HG02852 (cell line): ENCODE results near the gene CUBN.
A peak's percentile ranks its signal among the peaks of the same experiment; 100 is the strongest.
"Not testable (repeated sequence)": the region's sequence is repeated elsewhere in the genome, so short reads cannot be mapped to it uniquely, and the experiment has no call there.

Experiments used
- ATAC-seq: cut with Tn5 transposase; IDR thresholded peaks from one replicate; pipeline ENCODE4 v1.9.1; 2021; ENCODE audit warnings: mild to moderate bottlenecking, moderate library complexity; ENCODE audit not compliant: unreplicated experiment

CUBN gene

DNA sequence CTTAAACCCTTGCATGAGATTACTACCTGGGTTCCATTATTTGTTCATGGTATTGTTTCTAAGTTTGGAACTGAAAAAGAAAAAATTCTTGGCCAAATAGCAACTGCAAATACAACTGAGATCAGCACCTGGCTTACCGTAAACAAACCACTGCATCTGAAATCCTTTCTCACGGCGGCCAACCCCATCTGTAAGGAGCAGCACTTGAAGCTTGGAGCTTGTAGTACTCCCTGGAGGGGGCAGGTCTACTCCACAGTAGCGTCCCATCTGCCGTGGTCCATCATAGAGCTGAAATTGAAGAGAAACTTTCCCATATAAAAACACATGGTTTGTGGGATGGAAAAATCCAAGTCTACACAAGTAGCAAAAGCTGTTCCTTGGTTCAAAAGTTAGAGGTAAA lies 109.9 kb downstream of the CUBN start:
- ATAC-seq: no peak

DNA sequence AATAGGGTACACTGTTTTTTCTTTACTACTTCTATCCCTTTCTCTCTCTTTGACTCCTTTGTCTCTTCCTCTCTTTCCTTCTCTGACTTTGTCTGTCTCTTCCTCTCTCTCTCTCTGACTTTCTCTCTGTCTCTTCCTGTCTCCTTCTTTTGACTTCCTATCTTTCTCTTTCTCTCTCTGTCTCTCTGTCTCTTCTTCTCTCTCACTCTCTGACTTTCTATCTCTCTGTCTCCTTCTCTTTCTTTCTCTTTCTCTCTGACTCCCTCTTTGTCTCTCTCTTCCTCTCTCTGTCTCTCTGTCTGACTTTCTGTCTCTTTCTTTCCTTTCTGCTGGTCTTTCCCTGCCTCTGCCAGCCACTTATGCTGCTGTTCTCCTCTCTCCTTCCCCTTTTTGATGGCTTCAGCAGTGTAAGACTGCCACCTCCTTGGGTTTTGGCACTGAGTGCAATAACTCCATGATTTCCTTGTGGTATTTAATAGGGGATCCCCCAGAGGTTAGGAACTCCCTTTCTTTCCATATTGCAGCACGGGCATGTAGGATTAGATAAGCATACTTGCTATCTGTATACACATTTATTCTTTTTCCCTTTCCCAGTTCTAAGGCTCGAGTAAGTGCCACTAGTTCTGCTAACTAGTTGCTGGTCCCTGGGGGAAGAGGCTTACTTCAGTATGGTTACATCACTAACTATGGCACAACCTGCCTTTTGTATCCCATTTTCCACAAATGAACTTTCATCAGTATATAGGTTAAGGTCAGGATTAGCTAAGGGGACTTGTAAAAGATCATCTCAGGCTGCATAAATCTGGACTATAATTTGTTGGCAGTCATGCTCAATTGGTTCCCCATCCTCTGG lies 116.3 kb downstream of the CUBN start:
- not testable (repeated sequence) for ATAC-seq

DNA sequence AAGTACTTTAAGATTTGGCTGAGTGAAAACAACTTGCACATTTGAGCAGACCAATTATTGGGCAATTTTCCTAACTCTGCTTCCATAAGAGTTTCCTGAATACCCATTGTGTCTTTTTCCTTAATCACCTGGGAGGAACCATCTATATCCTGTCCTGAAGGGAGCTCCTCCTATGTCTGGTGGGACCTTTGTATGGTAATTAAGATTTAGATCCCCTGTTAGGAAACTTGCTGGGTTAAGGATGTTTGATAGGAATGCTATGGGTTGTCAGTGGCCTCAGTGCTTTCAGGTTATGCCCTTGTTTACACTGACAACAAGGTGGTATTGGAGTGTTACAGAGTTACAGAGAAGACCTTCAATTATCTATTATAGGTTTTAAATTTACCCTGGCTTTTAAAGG lies 116.9 kb downstream of the CUBN start:
- not testable (repeated sequence) for ATAC-seq

DNA sequence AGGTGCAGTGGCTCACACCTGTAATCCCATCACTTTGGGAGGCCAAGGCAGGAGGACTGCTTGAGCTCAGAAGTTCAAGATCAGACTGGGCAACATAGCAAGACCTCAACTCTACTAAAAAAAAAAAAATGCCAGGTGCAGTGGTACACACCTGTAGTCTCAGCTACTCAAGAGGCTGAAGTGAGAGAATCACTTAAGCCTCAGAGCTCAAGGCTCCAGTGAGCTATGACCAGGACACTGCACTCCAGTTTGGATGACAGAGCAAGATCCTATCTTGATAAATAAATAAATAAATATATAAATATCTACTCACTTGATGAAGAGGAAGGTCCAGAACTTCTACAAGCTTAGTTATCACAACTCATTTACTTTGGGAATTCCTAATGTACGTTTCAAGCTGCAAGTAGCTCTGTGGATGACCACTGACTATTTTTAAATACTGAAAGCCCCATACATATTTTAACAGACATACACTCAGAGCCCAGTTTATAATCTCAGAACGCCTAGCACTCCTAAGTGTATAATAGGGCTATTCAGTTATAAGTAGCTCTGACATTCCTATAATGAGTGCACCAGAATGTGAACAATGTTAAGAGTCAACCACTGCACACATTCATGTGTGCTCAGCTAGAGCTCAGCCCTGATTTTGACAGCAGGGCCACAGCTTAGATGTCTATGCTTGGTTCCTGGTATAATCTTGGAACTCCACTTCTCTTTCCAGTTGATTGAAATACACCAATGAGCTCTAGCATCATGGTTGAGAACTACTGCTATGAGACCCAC lies 119.1 kb downstream of the CUBN start:
- no peak for ATAC-seq

DNA sequence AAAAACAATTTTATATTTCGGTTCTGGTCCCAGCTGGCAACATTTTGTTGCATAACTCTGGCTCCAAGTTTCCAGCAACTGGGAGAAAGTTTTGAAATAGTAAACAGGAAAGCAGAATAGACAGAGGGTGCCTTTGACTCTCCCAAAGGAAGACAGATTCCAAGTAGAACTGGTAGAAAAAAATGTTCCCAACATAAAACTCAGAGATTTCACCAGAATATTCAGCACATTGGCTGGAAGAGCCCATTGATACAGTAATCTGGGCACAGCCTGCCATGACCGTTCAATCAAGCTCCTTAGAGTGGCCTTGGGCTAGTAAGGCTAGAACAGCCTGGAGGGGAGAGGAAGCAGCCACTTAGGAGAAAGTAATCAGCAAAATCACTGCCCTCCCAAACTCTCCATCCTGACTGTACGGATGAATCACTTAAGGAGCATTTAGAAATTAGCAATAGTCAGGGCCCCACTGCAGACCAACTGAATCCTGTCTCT lies 120.4 kb downstream of the CUBN start:
- no peak for ATAC-seq

DNA sequence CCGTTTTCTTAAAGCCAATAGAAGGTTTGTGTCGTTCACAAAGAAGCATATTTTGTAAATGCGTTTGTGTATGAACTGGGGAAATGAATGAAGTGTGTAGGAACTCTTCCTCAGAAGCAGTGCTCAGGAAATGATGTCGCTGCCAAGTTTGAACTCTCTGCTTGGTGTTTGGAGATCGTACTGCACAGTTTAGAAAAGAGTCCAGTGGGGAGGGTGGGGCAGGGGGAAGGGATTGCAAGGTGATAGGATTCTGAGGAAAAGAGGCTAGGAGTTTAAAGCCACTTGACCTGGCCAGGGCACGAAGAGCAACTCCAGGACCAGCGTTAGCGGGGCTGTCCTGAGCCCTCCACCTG lies 122.2 kb downstream of the CUBN start:
- ATAC-seq: no peak

- ATAC-seq: no peak
These were observed 122.8 kb downstream of the CUBN start for GRCh38 chr10:17006631-17007417.

- ATAC-seq: no peak
These were observed 123.7 kb downstream of the CUBN start for GRCh38 chr10:17005621-17006566.

DNA sequence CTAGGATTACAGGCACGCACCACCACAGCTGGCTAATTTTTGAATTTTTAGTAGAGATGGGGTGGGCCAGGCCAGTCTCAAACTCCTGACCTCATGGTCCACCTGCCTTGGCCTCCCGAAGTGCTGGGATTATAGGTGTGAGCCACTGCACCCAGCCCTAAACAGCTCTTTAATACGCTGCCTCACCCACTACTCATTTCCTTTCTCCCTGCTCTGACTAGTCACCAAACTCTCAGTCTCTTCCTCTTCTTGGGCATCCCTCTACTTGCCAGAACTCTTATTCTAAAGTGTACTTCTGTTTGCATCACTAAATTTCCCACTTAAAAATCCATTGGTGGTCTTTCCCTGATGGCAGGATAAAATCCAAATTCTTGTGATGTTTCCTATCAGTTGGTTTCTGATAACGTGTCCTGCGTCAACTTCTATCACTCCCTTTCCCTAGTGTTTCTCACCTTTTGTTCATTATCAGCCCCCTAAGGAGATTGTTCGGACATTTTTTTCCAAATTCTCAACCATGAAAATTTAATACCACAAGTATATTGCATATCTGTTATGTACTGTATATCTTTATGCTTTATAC lies 124.7 kb downstream of the CUBN start:
- ATAC-seq: no peak

DNA sequence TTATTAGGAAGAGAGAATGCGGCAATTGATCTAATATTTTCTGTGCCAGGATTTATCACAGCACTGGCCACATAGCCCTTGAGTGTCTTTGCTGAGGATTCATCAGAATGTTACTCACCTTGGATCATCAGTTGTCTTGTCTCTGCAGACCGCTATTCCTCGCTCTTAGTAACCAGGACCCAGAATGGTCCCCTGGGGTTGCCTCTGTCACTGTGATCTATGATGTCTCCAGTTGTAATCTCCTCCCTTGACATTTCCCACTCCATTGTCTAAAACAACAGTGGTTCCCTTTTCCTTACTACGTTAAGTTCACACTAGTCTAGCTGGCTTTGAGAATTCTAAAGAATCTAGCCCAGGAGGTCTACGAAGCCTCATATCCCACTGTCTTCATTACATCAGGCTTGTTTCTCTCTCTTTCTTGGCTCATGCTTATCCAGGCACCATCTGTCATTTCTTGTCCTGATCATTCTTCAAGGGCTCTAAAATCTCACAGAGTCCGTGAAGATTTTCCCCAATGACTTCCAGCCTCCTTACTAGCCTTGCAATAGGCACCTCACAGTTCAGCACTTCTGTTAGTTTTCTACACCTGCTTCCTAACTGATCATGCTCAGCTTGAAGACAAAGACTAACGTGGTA lies 125.8 kb downstream of the CUBN start:
- ATAC-seq: no peak

GRCh38 chr10:17003151-17003550 lies 126.5 kb downstream of the CUBN start:
- no peak for ATAC-seq

DNA sequence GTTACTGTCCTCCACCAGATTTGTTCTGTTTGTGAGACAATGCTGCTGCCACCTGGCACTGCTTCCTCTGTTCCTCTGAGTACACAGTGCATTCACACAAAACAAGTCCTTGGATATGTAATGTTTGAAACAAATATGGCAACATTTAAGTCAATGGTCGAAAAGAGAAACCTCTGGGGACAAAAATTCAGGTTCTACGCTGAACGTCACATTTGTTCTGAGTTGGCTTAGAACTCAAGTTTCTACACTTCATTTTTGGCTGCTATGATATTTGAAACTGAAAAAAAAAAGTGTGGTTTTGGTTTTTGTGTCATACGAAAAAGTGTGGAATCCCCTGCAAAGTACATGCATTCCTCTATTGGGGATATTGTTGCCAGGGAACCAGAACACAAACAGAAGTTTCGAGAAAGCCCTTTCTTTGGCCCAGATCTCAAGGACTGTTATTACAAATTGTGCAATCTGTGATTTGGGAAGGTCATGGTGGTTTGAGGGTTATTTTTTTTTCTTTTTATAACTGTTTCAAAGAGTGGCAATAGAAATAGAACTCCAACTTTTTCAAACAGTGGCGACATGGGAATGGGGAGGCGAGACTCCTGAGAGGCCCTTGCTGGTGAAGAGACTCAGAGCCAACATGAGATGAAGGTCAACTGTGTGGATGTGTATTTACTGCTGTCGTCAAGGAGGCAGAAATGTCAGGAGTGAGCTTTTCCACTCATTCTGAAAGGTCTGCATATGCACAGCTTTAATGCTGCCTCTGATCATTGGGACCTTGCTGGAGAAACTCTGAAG lies 127.5 kb downstream of the CUBN start:
- ATAC-seq: peak; percentile 62

DNA sequence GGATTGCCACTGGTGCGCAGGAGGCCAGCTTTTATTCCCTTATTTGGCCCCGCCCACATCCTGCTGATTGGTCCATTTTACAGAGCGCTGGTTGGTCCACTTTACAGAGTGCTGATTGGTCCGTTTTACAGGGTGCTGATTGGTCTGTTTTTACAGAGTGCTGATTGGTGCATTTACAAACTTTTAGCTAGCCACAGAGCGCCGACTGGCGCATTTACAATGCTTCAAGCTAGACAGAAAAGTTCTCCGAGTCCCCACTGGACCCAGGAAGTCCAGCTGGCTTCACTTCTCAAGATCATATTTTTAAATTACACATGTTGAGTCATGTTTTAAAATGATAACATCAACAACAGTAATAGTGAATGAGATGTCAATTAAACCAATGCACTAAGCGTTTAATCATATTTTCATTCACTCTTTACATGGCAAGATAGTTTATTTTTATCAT lies 128.3 kb downstream of the CUBN start:
- no peak for ATAC-seq

DNA sequence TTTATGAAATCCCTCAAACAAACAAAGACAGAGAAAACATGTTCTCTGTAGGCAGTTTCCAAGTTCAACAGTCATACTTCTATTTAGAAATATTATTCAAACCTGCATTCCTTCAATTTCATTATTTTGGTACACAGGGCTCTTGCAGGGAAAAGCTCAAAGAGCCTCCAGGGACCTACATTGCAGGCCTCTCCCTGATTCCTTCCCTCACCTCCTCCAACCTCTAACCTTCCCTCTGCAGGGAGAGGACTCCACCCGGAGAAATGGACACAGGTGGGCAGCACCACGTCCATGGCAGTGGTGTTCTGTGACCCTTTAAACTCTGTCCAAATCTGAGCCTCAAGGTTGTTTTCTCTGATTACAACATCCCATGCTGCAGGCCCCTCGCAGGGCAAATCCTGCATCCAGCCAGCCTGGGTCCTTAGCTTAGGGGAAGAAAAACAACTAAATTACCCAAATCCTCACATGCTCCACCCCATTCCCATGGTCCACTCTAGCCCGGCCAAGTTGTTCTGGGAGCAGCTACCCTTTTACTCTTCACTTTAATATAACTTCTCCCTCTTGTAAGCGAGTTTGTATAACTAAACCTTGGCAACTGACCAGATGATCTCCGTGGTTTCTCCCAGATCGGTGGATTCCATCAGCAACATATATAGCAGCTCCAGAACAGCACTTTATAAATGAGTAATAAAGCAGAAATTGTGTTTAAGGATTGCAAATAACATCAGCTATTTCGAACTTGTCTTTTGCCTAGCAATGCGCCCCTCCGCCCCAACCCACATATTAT lies 129.8 kb downstream of the CUBN start:
- no peak for ATAC-seq

DNA sequence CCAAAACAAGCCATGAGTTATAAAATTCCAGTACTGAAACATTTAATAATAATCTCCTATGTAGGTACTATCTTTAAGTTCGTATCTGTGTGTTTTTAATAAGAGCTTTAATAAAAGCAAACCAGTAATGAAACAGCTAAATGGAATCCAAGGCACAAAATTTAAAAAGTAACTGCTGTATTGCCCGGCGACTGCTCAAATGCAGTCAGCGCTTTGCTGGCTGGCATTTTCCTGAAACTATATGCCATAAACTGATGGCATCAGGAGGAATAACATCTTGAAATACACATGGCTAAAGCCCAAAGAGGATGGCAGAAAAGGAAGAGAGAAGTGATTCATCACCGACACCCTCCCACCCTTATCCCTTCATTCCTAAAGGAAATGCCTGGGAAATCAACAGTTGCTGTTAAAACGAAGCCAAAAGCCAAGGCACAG lies 133.1 kb downstream of the CUBN start:
- ATAC-seq: no peak

DNA sequence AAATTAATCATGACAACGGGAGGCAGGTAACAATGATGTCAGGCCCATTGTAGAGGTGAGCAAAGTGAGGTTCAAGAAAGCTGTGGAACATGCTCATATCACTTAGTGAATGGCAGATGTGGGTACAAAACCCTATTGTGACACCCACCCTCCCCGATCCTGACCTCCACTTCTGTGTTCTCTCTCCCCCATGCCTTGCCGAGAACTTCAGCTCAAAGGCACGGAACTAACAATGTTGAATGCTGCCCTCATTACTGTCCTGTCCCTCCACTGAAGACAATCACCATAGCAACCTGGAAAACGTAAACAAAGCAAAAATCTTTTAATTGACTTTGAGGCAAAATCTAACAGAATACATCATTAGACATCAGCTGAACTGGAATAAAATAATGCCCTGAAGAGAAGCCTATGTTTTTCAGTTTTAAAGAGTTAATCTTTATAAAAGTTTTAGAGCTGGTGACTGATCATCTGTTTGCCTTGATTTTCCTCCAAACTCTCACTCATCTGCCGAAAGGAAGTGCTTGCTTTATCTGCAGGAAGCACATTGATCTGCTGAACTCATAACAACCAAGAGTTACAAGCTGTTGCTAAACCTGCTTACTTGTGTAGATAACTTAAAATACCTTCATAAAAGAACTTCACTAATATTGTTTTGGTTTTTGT lies 133.6 kb downstream of the CUBN start:
- no peak for ATAC-seq

- ATAC-seq: no peak
These were observed 136.4 kb downstream of the CUBN start for GRCh38 chr10:16993186-16993585.
